ENCODE results near the gene IPO4. TPM values are rescaled to one million over a fixed set of nuclear protein-coding genes. Genes with fewer than 3 reads are reported as not detected.

The IPO4 gene
- total and polyA plus RNA-seq, 2 experiments from 2014 or later: 34.2 to 105 TPM

DNA sequence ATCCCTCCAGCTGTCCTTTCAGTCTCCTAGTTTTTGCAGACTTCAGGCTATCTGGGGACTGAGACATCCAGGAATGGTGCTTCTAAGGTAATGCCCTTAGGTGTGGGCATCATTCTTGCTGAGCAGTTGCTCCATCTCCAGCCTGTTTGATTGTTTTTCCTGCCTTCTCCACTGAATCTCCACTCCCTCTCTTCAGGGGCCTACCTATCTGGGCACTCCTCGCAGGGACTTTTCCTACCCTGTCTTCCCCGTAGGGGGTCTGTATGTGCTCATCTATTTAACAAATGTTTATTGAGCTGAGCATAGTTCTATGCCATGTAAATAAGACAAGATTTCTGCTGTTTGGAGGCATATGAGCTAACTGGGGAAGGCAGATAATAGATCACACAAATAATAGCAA, 55.6 kb downstream of the IPO4 start:
- Histone ChIP-seq H3K79me2 (replicated peaks; ENCODE audit: insufficient read depth) (no peaks in the 10 kb centered on the region), H3K36me3 (ENCODE audit: insufficient read depth) (0 out of 2 replicates have a peak, but pooled peaks cover 4% of the 10 kb centered on the region), H3K27ac (ENCODE audit: low read depth) (no peak overlapping the region), H3K4me3 (no peak overlapping the region), H3K27me3 (ENCODE audit: insufficient read depth) (no peaks in the 10 kb centered on the region), H3K4me2 (no peak overlapping the region), H4K20me1 (replicated peaks; ENCODE audit: insufficient read depth) (no peaks in the 10 kb centered on the region), H3K9me2 (ENCODE audit: insufficient read depth) (no peaks in the 10 kb centered on the region), H2AFZ (no peak overlapping the region), H3K4me1 (ENCODE audit: insufficient read depth) (peaks cover 17% of the 10 kb centered on the region), H3F3A (replicated peaks; ENCODE audit: low read depth) (peaks cover 22% of the 10 kb centered on the region)
- Mint-ChIP-seq H3K4me1 (peaks cover 27% of the 10 kb centered on the region), H3K27ac (no peak overlapping the region), H3K27me3 (ENCODE audit: insufficient read depth, low read depth, poor library complexity) (peaks cover 14% of the 10 kb centered on the region), H3K9me3 (no peaks in the 10 kb centered on the region), H3K36me3 (ENCODE audit: low read depth) (peaks cover 8% of the 10 kb centered on the region), H3K4me3 (no peak overlapping the region; the same call in 2 of the 3 replicates)
- ATAC-seq: no peak
- DNase-seq (ENCODE audit: low spot score): no peak
- TF ChIP-seq JUNB (IDR thresholded peaks at IDR 0.05; ENCODE audit: unreplicated experiment): no peak
- no peak for TF ChIP-seq POLR2AphosphoS5 (IDR thresholded peaks at IDR 0.05; ENCODE audit: low read depth)
- TF ChIP-seq EZH2phosphoT487 (IDR thresholded peaks at IDR 0.05; ENCODE audit: unreplicated experiment): no peak
- no peak for TF ChIP-seq ZNF114 (CRISPR knock-in tag; IDR thresholded peaks at IDR 0.05)
- TF ChIP-seq ZNF462 (CRISPR knock-in tag; IDR thresholded peaks at IDR 0.05): no peak
- TF ChIP-seq CREB1 (CRISPR knock-in tag; IDR thresholded peaks at IDR 0.05; ENCODE audit: low read depth): no peak
- no peak for TF ChIP-seq STAT1 (IDR thresholded peaks at IDR 0.05; ENCODE audit: unreplicated experiment)
- TF ChIP-seq NANOG (IDR thresholded peaks at IDR 0.05; ENCODE audit: borderline replicate concordance): no peak
- no peak for TF ChIP-seq CTCF (conservative IDR thresholded peaks at IDR 0.05; ENCODE audit: low read depth in 2 of 2)
- no peak for TF ChIP-seq ZNF331 (CRISPR knock-in tag; IDR thresholded peaks at IDR 0.05; ENCODE audit: low read depth)
- TF ChIP-seq, protein P1, sequence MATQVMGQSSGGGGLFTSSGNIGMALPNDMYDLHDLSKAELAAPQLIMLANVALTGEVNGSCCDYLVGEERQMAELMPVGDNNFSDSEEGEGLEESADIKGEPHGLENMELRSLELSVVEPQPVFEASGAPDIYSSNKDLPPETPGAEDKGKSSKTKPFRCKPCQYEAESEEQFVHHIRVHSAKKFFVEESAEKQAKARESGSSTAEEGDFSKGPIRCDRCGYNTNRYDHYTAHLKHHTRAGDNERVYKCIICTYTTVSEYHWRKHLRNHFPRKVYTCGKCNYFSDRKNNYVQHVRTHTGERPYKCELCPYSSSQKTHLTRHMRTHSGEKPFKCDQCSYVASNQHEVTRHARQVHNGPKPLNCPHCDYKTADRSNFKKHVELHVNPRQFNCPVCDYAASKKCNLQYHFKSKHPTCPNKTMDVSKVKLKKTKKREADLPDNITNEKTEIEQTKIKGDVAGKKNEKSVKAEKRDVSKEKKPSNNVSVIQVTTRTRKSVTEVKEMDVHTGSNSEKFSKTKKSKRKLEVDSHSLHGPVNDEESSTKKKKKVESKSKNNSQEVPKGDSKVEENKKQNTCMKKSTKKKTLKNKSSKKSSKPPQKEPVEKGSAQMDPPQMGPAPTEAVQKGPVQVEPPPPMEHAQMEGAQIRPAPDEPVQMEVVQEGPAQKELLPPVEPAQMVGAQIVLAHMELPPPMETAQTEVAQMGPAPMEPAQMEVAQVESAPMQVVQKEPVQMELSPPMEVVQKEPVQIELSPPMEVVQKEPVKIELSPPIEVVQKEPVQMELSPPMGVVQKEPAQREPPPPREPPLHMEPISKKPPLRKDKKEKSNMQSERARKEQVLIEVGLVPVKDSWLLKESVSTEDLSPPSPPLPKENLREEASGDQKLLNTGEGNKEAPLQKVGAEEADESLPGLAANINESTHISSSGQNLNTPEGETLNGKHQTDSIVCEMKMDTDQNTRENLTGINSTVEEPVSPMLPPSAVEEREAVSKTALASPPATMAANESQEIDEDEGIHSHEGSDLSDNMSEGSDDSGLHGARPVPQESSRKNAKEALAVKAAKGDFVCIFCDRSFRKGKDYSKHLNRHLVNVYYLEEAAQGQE (IDR thresholded peaks at IDR 0.05; ENCODE audit: unreplicated experiment): no peak
- TF ChIP-seq EZH2 (IDR thresholded peaks at IDR 0.05; ENCODE audit: low read depth, unreplicated experiment): no peak
- TF ChIP-seq, protein P2, sequence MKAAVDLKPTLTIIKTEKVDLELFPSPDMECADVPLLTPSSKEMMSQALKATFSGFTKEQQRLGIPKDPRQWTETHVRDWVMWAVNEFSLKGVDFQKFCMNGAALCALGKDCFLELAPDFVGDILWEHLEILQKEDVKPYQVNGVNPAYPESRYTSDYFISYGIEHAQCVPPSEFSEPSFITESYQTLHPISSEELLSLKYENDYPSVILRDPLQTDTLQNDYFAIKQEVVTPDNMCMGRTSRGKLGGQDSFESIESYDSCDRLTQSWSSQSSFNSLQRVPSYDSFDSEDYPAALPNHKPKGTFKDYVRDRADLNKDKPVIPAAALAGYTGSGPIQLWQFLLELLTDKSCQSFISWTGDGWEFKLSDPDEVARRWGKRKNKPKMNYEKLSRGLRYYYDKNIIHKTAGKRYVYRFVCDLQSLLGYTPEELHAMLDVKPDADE (IDR thresholded peaks at IDR 0.05): no peak
